Loucy (cell line): ENCODE measurements around the gene BLNK.

Experiments
- H2AFZ ChIP-seq: fragments of 200-600 bp; sonication (generic); 2 replicates; pipeline ENCODE4 v1.6.0; 2016; ENCODE audit warnings: antibody characterized with exemption, mild to moderate bottlenecking, low read length, moderate library complexity
- H3F3A ChIP-seq: fragments of 200-600 bp; 2 replicates; pipeline ENCODE4 v1.6.0; 2016; ENCODE audit warnings: antibody characterized with exemption, low read depth, mild to moderate bottlenecking
- H3K27me3 ChIP-seq: fragments of 200-600 bp; sonication (generic); 2 replicates; pipeline ENCODE4 v1.6.1; 2014; ENCODE audit warnings: low read length, mild to moderate bottlenecking; ENCODE audit not compliant: insufficient read depth, poor library complexity, severe bottlenecking
- H3K36me3 ChIP-seq: fragments of 200-600 bp; sonication (generic); 2 replicates; pipeline ENCODE4 v1.6.1; 2016; ENCODE audit warnings: low read length; ENCODE audit not compliant: insufficient read depth
- H3K4me1 ChIP-seq: fragments of 200-600 bp; sonication (generic); 2 replicates; pipeline ENCODE4 v1.5.1; 2014; ENCODE audit warnings: low read length, mild to moderate bottlenecking; ENCODE audit not compliant: insufficient read depth, poor library complexity, severe bottlenecking
- H3K4me2 ChIP-seq: fragments of 200-600 bp; sonication (generic); 2 replicates; pipeline ENCODE4 v1.6.0; 2014; ENCODE audit warnings: antibody characterized with exemption, low read length, low read depth, mild to moderate bottlenecking; ENCODE audit not compliant: poor library complexity, severe bottlenecking
- H3K4me3 ChIP-seq: fragments of 200-600 bp; sonication (generic); 2 replicates; pipeline ENCODE4 v1.5.1; 2014; ENCODE audit warnings: low read length, mild to moderate bottlenecking, mixed read lengths; ENCODE audit not compliant: poor library complexity, severe bottlenecking
- H3K79me2 ChIP-seq: fragments of 200-600 bp; sonication (generic); 2 replicates; pipeline ENCODE4 v1.6.1; 2014; ENCODE audit warnings: low read length; ENCODE audit not compliant: insufficient read depth
- H3K9ac ChIP-seq: fragments of 200-600 bp; sonication (generic); 2 replicates; pipeline ENCODE4 v1.6.0; 2014; ENCODE audit warnings: mild to moderate bottlenecking, low read depth, low read length, moderate library complexity; ENCODE audit not compliant: poor library complexity, severe bottlenecking
- H3K9me2 ChIP-seq: fragments of 200-600 bp; sonication (generic); replicated peaks from 2 replicates; pipeline ENCODE4 v1.6.1; 2016; ENCODE audit warnings: low read depth, low read length, mixed read lengths
- H3K9me3 ChIP-seq: fragments of 200-600 bp; sonication (generic); 2 replicates; pipeline ENCODE4 v1.6.1; 2014; ENCODE audit warnings: mild to moderate bottlenecking, antibody characterized with exemption, low read length, low read depth; ENCODE audit not compliant: insufficient read depth
- H4K20me1 ChIP-seq: fragments of 200-600 bp; sonication (generic); 2 replicates; pipeline ENCODE4 v1.6.0; 2014; ENCODE audit warnings: antibody characterized with exemption, low read length, mild to moderate bottlenecking; ENCODE audit not compliant: insufficient read depth, poor library complexity, severe bottlenecking
- CTCF ChIP-seq: fragments of 200-600 bp; sonication (generic); conservative IDR thresholded peaks from 2 replicates; pipeline ENCODE4 v1.5.1; 2014; ENCODE audit warnings: mild to moderate bottlenecking, antibody characterized with exemption, low read length
- EZH2phosphoT487 ChIP-seq: fragments of 200-600 bp; IDR thresholded peaks from 2 replicates; pipeline ENCODE4 v1.6.1; 2018; ENCODE audit warnings: antibody characterized with exemption, mild to moderate bottlenecking, moderate library complexity, borderline replicate concordance

BLNK gene

GRCh38 chr10:96225119-96225518, 46.2 kb downstream of the BLNK start:
- Histone ChIP-seq H3K36me3 (no peaks in the 10 kb centered on the region), H3K9me3 (no peaks in the 10 kb centered on the region), H3K4me3 (no peak overlapping the region), H3K4me1 (no peaks in the 10 kb centered on the region), H3K9me2 (no peaks in the 10 kb centered on the region), H3K27me3 (no peaks in the 10 kb centered on the region), H3K9ac (no peak overlapping the region), H3K79me2 (no peaks in the 10 kb centered on the region), H2AFZ (no peak overlapping the region), H3K4me2 (no peak overlapping the region), H3F3A (no peaks in the 10 kb centered on the region), H4K20me1 (no peaks in the 10 kb centered on the region)
- no peak for TF ChIP-seq CTCF
- no peak for TF ChIP-seq EZH2phosphoT487

DNA sequence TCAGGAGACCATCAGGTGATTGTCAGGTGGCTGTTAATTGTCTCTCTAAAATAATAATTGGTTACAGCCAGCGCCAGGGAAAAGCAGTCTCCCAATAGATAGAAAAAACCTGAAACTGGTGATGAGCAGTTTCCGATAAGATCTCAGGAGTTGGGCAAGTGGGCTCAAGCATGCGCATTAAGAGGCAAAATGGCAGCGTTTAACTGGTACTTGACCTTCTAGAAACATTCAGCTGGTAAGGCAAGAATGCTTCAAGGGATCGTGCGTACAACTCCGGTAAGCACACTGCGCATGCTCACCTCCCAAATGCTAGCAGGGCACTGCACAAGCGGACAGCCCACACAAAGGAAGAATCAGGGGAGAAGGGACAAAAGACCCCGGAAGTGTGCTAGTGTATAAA, 48.5 kb downstream of the BLNK start:
- Histone ChIP-seq H3K27me3 (peaks cover 4% of the 10 kb centered on the region), H2AFZ (no peak overlapping the region), H3K9me2 (no peaks in the 10 kb centered on the region), H3F3A (no peaks in the 10 kb centered on the region), H3K36me3 (no peaks in the 10 kb centered on the region), H3K4me1 (no peaks in the 10 kb centered on the region), H3K9ac (no peak overlapping the region), H3K79me2 (no peaks in the 10 kb centered on the region), H3K4me3 (no peak overlapping the region), H3K4me2 (no peak overlapping the region), H4K20me1 (no peaks in the 10 kb centered on the region), H3K9me3 (no peaks in the 10 kb centered on the region)
- TF ChIP-seq EZH2phosphoT487 = no peak
- TF ChIP-seq CTCF = no peak

DNA sequence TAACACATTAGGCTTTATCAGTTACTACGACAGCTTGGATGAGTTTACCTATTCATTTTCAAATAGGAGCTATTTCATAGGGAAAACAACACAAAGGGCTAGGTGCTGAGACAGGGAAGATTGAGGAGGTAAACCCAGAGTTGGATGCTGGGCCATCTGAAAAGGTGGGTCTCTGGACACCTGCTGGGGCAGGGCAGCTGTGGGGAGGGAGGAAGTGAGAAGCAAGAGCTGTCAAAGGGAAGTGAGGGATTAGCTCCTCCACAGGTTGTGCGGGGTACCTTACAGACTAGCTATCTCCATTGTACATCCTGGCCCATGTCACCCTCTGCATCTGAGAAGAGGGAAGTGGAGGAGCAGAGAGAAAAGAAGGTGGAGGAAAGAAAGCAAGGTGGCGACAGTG, 48.9 kb downstream of the BLNK start:
- no peaks in the 10 kb centered on the region for H3K9me2 ChIP-seq
- H3K9me3 ChIP-seq = no peaks in the 10 kb centered on the region
- H3K4me1 ChIP-seq = no peaks in the 10 kb centered on the region
- no peaks in the 10 kb centered on the region for H3K36me3 ChIP-seq
- no peaks in the 10 kb centered on the region for H3F3A ChIP-seq
- H3K79me2 ChIP-seq = no peaks in the 10 kb centered on the region
- no peak overlapping the region for H3K9ac ChIP-seq
- no peak overlapping the region for H2AFZ ChIP-seq
- no peak overlapping the region for H3K4me3 ChIP-seq
- H3K27me3 ChIP-seq = peaks cover 6% of the 10 kb centered on the region
- H4K20me1 ChIP-seq = no peaks in the 10 kb centered on the region
- TF ChIP-seq EZH2phosphoT487 (no peak), CTCF (no peak)
- no peak overlapping the region for H3K4me2 ChIP-seq
